H9 (cell line): ENCODE results near the gene AKAP12. TPM values are rescaled to one million over a fixed set of nuclear protein-coding genes. Genes with fewer than 3 reads are reported as not detected.
A peak's percentile ranks its signal among the peaks of the same experiment; 100 is the strongest.

ENCODE experiments used
- DNase-seq: peaks from one replicate; pipeline ENCODE4 v3.0.0-alpha.2; 2017
- H2AFZ ChIP-seq: one replicate; pipeline ENCODE4 v1.6.1; 2013; ENCODE audit warnings: mild to moderate bottlenecking, low read length, control low read depth, moderate library complexity
- H2AK5ac ChIP-seq: 2 replicates; pipeline ENCODE4 v1.6.1; 2013; ENCODE audit warnings: low read length, control low read depth, mixed read lengths; ENCODE audit not compliant: insufficient read length
- H2BK120ac ChIP-seq: one replicate; pipeline ENCODE4 v1.6.1; 2013; ENCODE audit warnings: low read depth, mild to moderate bottlenecking, low read length, control low read depth, inconsistent platforms; ENCODE audit not compliant: poor library complexity, severe bottlenecking
- H2BK12ac ChIP-seq: 2 replicates; pipeline ENCODE4 v1.6.1; 2013; ENCODE audit warnings: low read length, control low read depth, mixed read lengths, low read depth; ENCODE audit not compliant: insufficient read length
- H2BK15ac ChIP-seq: 2 replicates; pipeline ENCODE4 v1.6.1; 2013; ENCODE audit warnings: low read depth, low read length, control low read depth
- H2BK20ac ChIP-seq: one replicate; pipeline ENCODE4 v1.6.1; 2013; ENCODE audit warnings: low read depth, mild to moderate bottlenecking, low read length, control low read depth, inconsistent platforms; ENCODE audit not compliant: poor library complexity, severe bottlenecking
- H2BK5ac ChIP-seq: 2 replicates; pipeline ENCODE4 v1.6.1; 2013; ENCODE audit warnings: low read length, control low read depth, mixed read lengths; ENCODE audit not compliant: insufficient read length
- H3K14ac ChIP-seq: 2 replicates; pipeline ENCODE4 v1.6.1; 2013; ENCODE audit warnings: low read length, control low read depth; ENCODE audit not compliant: insufficient read depth
- H3K18ac ChIP-seq: 2 replicates; pipeline ENCODE4 v1.6.1; 2013; ENCODE audit warnings: low read depth, mild to moderate bottlenecking, mixed read lengths, low read length, control low read depth; ENCODE audit not compliant: insufficient read length
- H3K23ac ChIP-seq: 2 replicates; pipeline ENCODE4 v1.6.1; 2013; ENCODE audit warnings: low read length, control low read depth, mixed read lengths, low read depth; ENCODE audit not compliant: insufficient read length
- H3K23me2 ChIP-seq: 2 replicates; pipeline ENCODE4 v1.6.1; 2013; ENCODE audit warnings: low read depth, mild to moderate bottlenecking, mixed read lengths, low read length, control low read depth; ENCODE audit not compliant: insufficient read length, poor library complexity, severe bottlenecking
- H3K27ac ChIP-seq: 2 replicates; pipeline ENCODE4 v1.5.1; 2013; ENCODE audit warnings: low read length, control low read depth, mixed read lengths, low read depth; ENCODE audit not compliant: insufficient read length
- H3K27me3 ChIP-seq: 2 replicates; pipeline ENCODE4 v1.6.1; 2013; ENCODE audit warnings: low read length, control low read depth, inconsistent platforms; ENCODE audit not compliant: insufficient read depth
- H3K4ac ChIP-seq: 2 replicates; pipeline ENCODE4 v1.6.1; 2013; ENCODE audit warnings: low read depth, mild to moderate bottlenecking, control low read depth, inconsistent platforms, low read length, moderate library complexity
- H3K4me1 ChIP-seq: 2 replicates; pipeline ENCODE4 v1.6.1; 2013; ENCODE audit warnings: low read length, control low read depth, inconsistent platforms; ENCODE audit not compliant: insufficient read depth
- H3K4me2 ChIP-seq: 2 replicates; pipeline ENCODE4 v1.6.1; 2013; ENCODE audit warnings: low read length, control low read depth, mixed read lengths; ENCODE audit not compliant: insufficient read length, insufficient read depth
- H3K56ac ChIP-seq: 2 replicates; pipeline ENCODE4 v1.6.1; 2013; ENCODE audit warnings: low read depth, mild to moderate bottlenecking, mixed read lengths, low read length, control low read depth; ENCODE audit not compliant: insufficient read length
- H3K79me1 ChIP-seq: 2 replicates; pipeline ENCODE4 v1.6.1; 2013; ENCODE audit warnings: low read depth, mild to moderate bottlenecking, moderate library complexity, low read length, control low read depth, inconsistent platforms; ENCODE audit not compliant: insufficient read depth, poor library complexity, severe bottlenecking
- H3K79me2 ChIP-seq: 2 replicates; pipeline ENCODE4 v1.6.1; 2013; ENCODE audit warnings: low read length, control low read depth, inconsistent platforms; ENCODE audit not compliant: insufficient read depth
- H3K9ac ChIP-seq: 2 replicates; pipeline ENCODE4 v1.6.1; 2013; ENCODE audit warnings: low read length, control low read depth, mixed read lengths; ENCODE audit not compliant: insufficient read length; ENCODE audit errors: extremely low read depth
- H3K9me3 ChIP-seq: one replicate; pipeline ENCODE4 v1.6.1; 2013; ENCODE audit warnings: low read depth, low read length, inconsistent platforms; ENCODE audit not compliant: control insufficient read depth
- H3T11ph ChIP-seq: one replicate; pipeline ENCODE4 v1.6.1; 2013; ENCODE audit warnings: mild to moderate bottlenecking, low read length, control low read depth, inconsistent platforms
- H4K20me1 ChIP-seq: one replicate; pipeline ENCODE4 v1.6.1; 2013; ENCODE audit not compliant: control insufficient read depth, insufficient read length, insufficient read depth
- H4K5ac ChIP-seq: 2 replicates; pipeline ENCODE4 v1.6.1; 2013; ENCODE audit warnings: low read depth, mild to moderate bottlenecking, mixed read lengths, low read length, control low read depth; ENCODE audit not compliant: insufficient read length
- H4K8ac ChIP-seq: replicated peaks from 2 replicates; pipeline ENCODE4 v1.6.1; 2013; ENCODE audit warnings: low read length, control low read depth, mixed read lengths, low read depth; ENCODE audit not compliant: insufficient read length
- H4K91ac ChIP-seq: 2 replicates; pipeline ENCODE4 v1.6.1; 2013; ENCODE audit warnings: low read depth, mild to moderate bottlenecking, moderate library complexity, mixed read lengths, low read length, control low read depth; ENCODE audit not compliant: insufficient read length
- H3K27ac Mint-ChIP-seq, 3 experiments: 2 replicates in 2 of 3; 3 replicates in 1 of 3; pipeline ENCODE4 v1.8.0; 2020 to 2021; ENCODE audit warnings: mixed read lengths in 3 of 3, mild to moderate bottlenecking in 1 of 3, moderate library complexity in 1 of 3
- H3K27me3 Mint-ChIP-seq: 2 replicates; pipeline ENCODE4 v1.8.0; 2021; ENCODE audit warnings: low read depth, mild to moderate bottlenecking, moderate library complexity, mixed read lengths
- H3K36me3 Mint-ChIP-seq, 3 experiments: 2 replicates in 2 of 3; 3 replicates in 1 of 3; pipeline ENCODE4 v1.8.0; 2020 to 2021; ENCODE audit warnings: low read depth in 3 of 3, mixed read lengths in 3 of 3; ENCODE audit not compliant: insufficient read depth in 1 of 3
- H3K4me1 Mint-ChIP-seq, 2 experiments: 2 replicates each; pipeline ENCODE4 v1.8.0; 2020; ENCODE audit warnings: mixed read lengths in 2 of 2
- H3K4me3 Mint-ChIP-seq, 2 experiments: 2 replicates in 1 of 2; 3 replicates in 1 of 2; pipeline ENCODE4 v1.8.0; 2020 to 2021; ENCODE audit warnings: mild to moderate bottlenecking in 2 of 2, mixed read lengths in 2 of 2, moderate library complexity in 1 of 2
- H3K9me3 Mint-ChIP-seq, 2 experiments: 2 replicates in 1 of 2; 3 replicates in 1 of 2; pipeline ENCODE4 v1.8.0; 2020; ENCODE audit warnings: mild to moderate bottlenecking in 2 of 2, mixed read lengths in 2 of 2, moderate library complexity in 1 of 2
- CTCF ChIP-seq: fragments of 200-600 bp; sonication (generic); conservative IDR thresholded peaks from 3 replicates; pipeline ENCODE4 v1.8.0; 2021; ENCODE audit warnings: antibody characterized with exemption, mild to moderate bottlenecking
- WGBS: extraction: QIAGEN DNeasy Blood & Tissue Kit; methylation state at CpG from one replicate; pipeline ENCODE4 v1.1.7; 2013; ENCODE audit warnings: missing lambda C conversion rate, low lambda C conversion rate, mixed read lengths; ENCODE audit not compliant: insufficient read length; ENCODE audit errors: extremely low coverage; 5-methylcytosine and 5-hydroxymethylcytosine counted together
- total RNA-seq: library from RNA; stranded (reverse); gene quantifications from 2 replicates; pipeline ENCODE4 v1.2.1, GENCODE V29; 2021

The AKAP12 gene
- total RNA-seq, 1 experiment from 2014 or later = 52.3 TPM

DNA sequence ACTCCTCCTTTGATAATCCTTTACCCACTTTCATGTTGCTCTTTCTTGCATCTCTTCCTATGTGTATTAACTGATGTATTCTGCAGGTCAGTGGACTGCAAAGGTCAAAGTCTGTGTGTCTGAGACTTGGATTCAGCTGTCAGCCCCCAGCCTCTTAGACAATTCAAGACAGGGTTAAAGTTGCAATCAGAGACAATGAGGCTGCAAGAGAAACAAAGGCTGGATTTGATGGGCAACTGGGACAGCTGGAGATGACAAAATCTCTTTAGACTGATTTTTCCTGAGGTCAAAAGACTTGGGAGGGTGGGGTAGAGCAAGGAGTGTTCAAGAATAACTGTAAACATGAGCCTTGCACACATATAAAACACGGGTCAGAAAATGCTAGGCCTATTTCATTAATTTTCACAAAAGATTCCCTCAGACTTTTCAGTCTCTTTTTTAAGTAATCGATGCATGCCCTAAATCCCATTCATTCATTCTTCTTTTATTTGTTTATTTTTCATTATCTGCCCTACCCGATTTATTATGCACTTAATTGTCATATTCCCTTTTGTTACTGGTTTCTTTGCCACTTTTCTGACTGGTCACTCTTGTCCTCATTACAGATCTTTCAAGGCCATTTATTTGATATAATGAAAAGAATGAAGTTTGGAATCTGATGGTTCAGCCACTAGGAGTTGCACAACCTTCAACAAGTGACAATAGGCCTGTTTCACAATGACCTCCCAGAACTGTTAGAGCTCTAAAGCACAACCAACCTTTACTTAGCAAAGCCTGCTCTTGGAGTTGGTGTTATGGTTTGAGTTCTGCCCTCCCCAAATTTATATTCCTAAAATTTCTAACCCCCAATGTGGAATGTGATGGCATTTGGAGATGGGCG is 33.8 kb upstream of the AKAP12 start:
- H3K79me2 ChIP-seq = no peaks in the 10 kb centered on the region
- no peak overlapping the region for H2BK5ac ChIP-seq
- no peak overlapping the region for H2BK12ac ChIP-seq
- WGBS = no CpG with 5 or more reads among the region's 4 CpGs
- H4K8ac ChIP-seq = no peak overlapping the region
- H3K4me3 Mint-ChIP-seq = no peak overlapping the region
- H4K91ac ChIP-seq = no peak overlapping the region
- no peaks in the 10 kb centered on the region for H3K23me2 ChIP-seq
- H3K27me3 Mint-ChIP-seq = no peaks in the 10 kb centered on the region
- H3K4me1 ChIP-seq = no peaks in the 10 kb centered on the region
- H3K4ac ChIP-seq = no peak overlapping the region
- no peak overlapping the region for H3K9ac ChIP-seq
- H3K36me3 Mint-ChIP-seq = peaks cover 0 to 3% (median under 1%) of the 10 kb centered on the region in 3 experiments; a peak in 2 of 7 replicates
- H3K4me1 Mint-ChIP-seq = peaks cover 7 to 11% of the 10 kb centered on the region in 2 experiments
- H2BK120ac ChIP-seq = no peak overlapping the region
- H3K27me3 ChIP-seq = no peaks in the 10 kb centered on the region
- no peak overlapping the region for H3K23ac ChIP-seq
- no peak overlapping the region for H2AK5ac ChIP-seq
- H2AFZ ChIP-seq = no peak overlapping the region
- H3K9me3 ChIP-seq = no peaks in the 10 kb centered on the region
- H3K79me1 ChIP-seq = no peaks in the 10 kb centered on the region
- DNase-seq = no peak
- no peak overlapping the region for H3K14ac ChIP-seq
- H4K20me1 ChIP-seq = no peaks in the 10 kb centered on the region
- TF ChIP-seq CTCF = no peak
- H3K18ac ChIP-seq = no peak overlapping the region
- H2BK20ac ChIP-seq = no peak overlapping the region
- H3K4me2 ChIP-seq = no peak overlapping the region
- no peak overlapping the region for H3K27ac ChIP-seq
- H3K9me3 Mint-ChIP-seq = peaks cover 8% of the 10 kb centered on the region in 2 experiments
- H3K27ac Mint-ChIP-seq = peak overlapping the region in 1 of 3 experiments; percentile 4; a peak in 1 of 7 replicates
- H3K56ac ChIP-seq = no peak overlapping the region
- H2BK15ac ChIP-seq = no peak overlapping the region
- H3T11ph ChIP-seq = no peak overlapping the region
- H4K5ac ChIP-seq = no peak overlapping the region
